CD14-positive monocyte (primary cell): ENCODE data around the gene RELT. TPM values are rescaled to one million over a fixed set of nuclear protein-coding genes. Genes with fewer than 3 reads are reported as not detected.

Experiments
- DNase-seq, 3 donors: peaks; one replicate each; pipeline ENCODE4 v3.0.0-alpha.2; 2011 to 2022
- H2AFZ ChIP-seq: 2 replicates; pipeline ENCODE4 v1.6.0; 2012; ENCODE audit warnings: mild to moderate bottlenecking, low read depth, low read length, inconsistent platforms; ENCODE audit not compliant: insufficient read depth, poor library complexity, severe bottlenecking
- H3K27ac ChIP-seq, 2 donors: 1 replicate in 1 of 2; 2 replicates in 1 of 2; pipeline ENCODE4 v1.5.1; 2012 to 2013; ENCODE audit warnings: low read length in 2 of 2, control low read depth in 1 of 2, inconsistent platforms in 1 of 2, low read depth in 1 of 2, mild to moderate bottlenecking in 1 of 2
- H3K27me3 ChIP-seq, 2 donors: one replicate each; pipeline versions ENCODE4 v1.6.0 to v1.6.1; 2011 to 2013; ENCODE audit warnings: low read length in 2 of 2; ENCODE audit not compliant: control insufficient read depth in 2 of 2, insufficient read depth in 2 of 2
- H3K36me3 ChIP-seq, 2 donors: replicated peaks in 1 of 2; 1 replicate in 1 of 2; 2 replicates in 1 of 2; pipeline versions ENCODE4 v1.5.1 to v1.6.1; 2012 to 2013; ENCODE audit warnings: low read length in 2 of 2, control low read depth in 1 of 2, inconsistent platforms in 1 of 2, mild to moderate bottlenecking in 1 of 2; ENCODE audit not compliant: insufficient read depth in 2 of 2, control insufficient read depth in 1 of 2
- H3K4me1 ChIP-seq, 2 donors: 1 replicate in 1 of 2; 2 replicates in 1 of 2; pipeline versions ENCODE4 v1.5.1 to v1.6.1; 2012 to 2013; ENCODE audit warnings: low read length in 2 of 2, control low read depth in 1 of 2, inconsistent platforms in 1 of 2, mild to moderate bottlenecking in 1 of 2, moderate library complexity in 1 of 2; ENCODE audit not compliant: insufficient read depth in 2 of 2, control insufficient read depth in 1 of 2
- H3K4me2 ChIP-seq: replicated peaks from 2 replicates; pipeline ENCODE3; 2012; ENCODE audit warnings: low read length, moderate library complexity, mild to moderate bottlenecking; ENCODE audit not compliant: poor library complexity, severe bottlenecking; ENCODE audit errors: extremely low read depth
- H3K4me3 ChIP-seq, 3 experiments: fragments of 200-600 bp in 1 of 3; sonication (generic) in 1 of 3; replicated peaks in 1 of 3; 1 replicate in 2 of 3; 2 replicates in 1 of 3; pipeline ENCODE4 v1.5.1; 2011 to 2013; ENCODE audit warnings: low read length in 3 of 3, mild to moderate bottlenecking in 3 of 3, control low read depth in 2 of 3, low read depth in 2 of 3, inconsistent platforms in 1 of 3, moderate library complexity in 1 of 3
- H3K79me2 ChIP-seq: 2 replicates; pipeline ENCODE4 v1.6.0; 2012; ENCODE audit warnings: mild to moderate bottlenecking, control low read depth, inconsistent platforms, low read length, moderate library complexity; ENCODE audit not compliant: insufficient read depth
- H3K9ac ChIP-seq: 2 replicates; pipeline ENCODE4 v1.6.0; 2017; ENCODE audit warnings: low read length, mild to moderate bottlenecking; ENCODE audit not compliant: insufficient read depth, poor library complexity, severe bottlenecking
- H3K9me3 ChIP-seq, 2 donors: replicated peaks in 1 of 2; 1 replicate in 1 of 2; 2 replicates in 1 of 2; pipeline versions ENCODE4 v1.5.1 to v1.6.1; 2012 to 2013; ENCODE audit warnings: low read length in 2 of 2, control low read depth in 1 of 2; ENCODE audit not compliant: control insufficient read depth in 1 of 2, insufficient read depth in 1 of 2
- H4K20me1 ChIP-seq: 2 replicates; pipeline ENCODE4 v1.6.0; 2012; ENCODE audit warnings: mild to moderate bottlenecking, low read length, control low read depth, moderate library complexity; ENCODE audit not compliant: insufficient read depth
- H3K27ac Mint-ChIP-seq, 7 donors: one replicate each; pipeline ENCODE4 v1.8.0; 2020; ENCODE audit warnings: mild to moderate bottlenecking in 7 of 7, mixed read lengths in 7 of 7, moderate library complexity in 6 of 7, inconsistent platforms in 2 of 7
- H3K27me3 Mint-ChIP-seq, 3 donors: one replicate each; pipeline ENCODE4 v1.8.0; 2021 to 2022; ENCODE audit warnings: low read depth in 3 of 3, mild to moderate bottlenecking in 3 of 3, mixed read lengths in 3 of 3, moderate library complexity in 3 of 3, inconsistent platforms in 1 of 3
- H3K36me3 Mint-ChIP-seq, 2 donors: one replicate each; pipeline ENCODE4 v1.8.0; 2020; ENCODE audit warnings: mixed read lengths in 2 of 2, inconsistent platforms in 1 of 2, mild to moderate bottlenecking in 1 of 2
- H3K4me1 Mint-ChIP-seq: one replicate; pipeline ENCODE4 v1.8.0; 2020; ENCODE audit warnings: mild to moderate bottlenecking, mixed read lengths
- H3K4me3 Mint-ChIP-seq, 2 donors: one replicate each; pipeline ENCODE4 v1.8.0; 2020; ENCODE audit warnings: mild to moderate bottlenecking in 2 of 2, mixed read lengths in 2 of 2, moderate library complexity in 1 of 2
- H3K9me3 Mint-ChIP-seq, 7 donors: one replicate each; pipeline ENCODE4 v1.8.0; 2020 to 2022; ENCODE audit warnings: mixed read lengths in 7 of 7, mild to moderate bottlenecking in 6 of 7, moderate library complexity in 6 of 7, inconsistent platforms in 2 of 7
- CTCF ChIP-seq: fragments of 200-600 bp; IDR thresholded peaks from one replicate; pipeline ENCODE4 v1.8.0; 2022; ENCODE audit warnings: antibody characterized with exemption, mild to moderate bottlenecking
- WGBS: methylation state at CpG from one replicate; pipeline ENCODE4 v1.1.5; 2013; ENCODE audit warnings: missing lambda C conversion rate; ENCODE audit not compliant: insufficient coverage; 5-methylcytosine and 5-hydroxymethylcytosine counted together
- intact Hi-C, 2 donors: fragments of 100-400 bp; cut with micrococcal nuclease; formaldehyde crosslinking; loops; one replicate each; pipeline versions ENCODE4 v1.15.0 to v1.15.1; 2023
- polyA plus RNA-seq, 3 donors: library from polyadenylated mRNA; depleted of rRNA in 1 of 3; unstranded in 2 of 3; stranded (reverse) in 1 of 3; fragments of 300-500 nt in 2 of 3; fragments of >200 nt in 1 of 3; fragmentation: Illumina TruSeq in 2 of 3; gene quantifications; 1 replicate in 2 of 3; 2 replicates in 1 of 3; pipeline ENCODE4 v1.2.3, GENCODE V29; 2012 to 2021

The RELT gene
- polyA plus RNA-seq, 3 donors: 16.4 to 265 (median 27.3) TPM

- Mint-ChIP-seq H3K4me1 (peaks cover 7% of the 10 kb centered on the region), H3K36me3 (no peaks in the 10 kb centered on the region), H3K9me3 (peaks cover 0 to 4% (median 3%) of the 10 kb centered on the region in 7 donors), H3K27ac (no peak overlapping the region), H3K4me3 (no peak overlapping the region), H3K27me3 (peaks cover 3 to 15% (median 9%) of the 10 kb centered on the region in 3 donors)
- Histone ChIP-seq H4K20me1 (no peaks in the 10 kb centered on the region), H3K79me2 (no peaks in the 10 kb centered on the region), H3K27ac (no peak overlapping the region), H3K4me2 (no peak overlapping the region), H3K4me3 (no peak overlapping the region), H3K9ac (no peak overlapping the region), H3K4me1 (peaks cover 2 to 6% of the 10 kb centered on the region in 2 donors), H3K27me3 (no peaks in the 10 kb centered on the region), H3K9me3 (no peaks in the 10 kb centered on the region), H2AFZ (no peak overlapping the region), H3K36me3 (no peaks in the 10 kb centered on the region)
- no peak for TF ChIP-seq CTCF
- intact Hi-C loops: loop anchor here (5.0 kb wide), 2 partner anchors 36 to 41 kb away; no protein-coding TSS in a partner anchor
- WGBS: 100% methylated on average over 3 of the region's 4 CpGs
- DNase-seq: no peak
Measured at GRCh38 chr11:73338279-73338678, 37.9 kb upstream of the RELT start.

DNA sequence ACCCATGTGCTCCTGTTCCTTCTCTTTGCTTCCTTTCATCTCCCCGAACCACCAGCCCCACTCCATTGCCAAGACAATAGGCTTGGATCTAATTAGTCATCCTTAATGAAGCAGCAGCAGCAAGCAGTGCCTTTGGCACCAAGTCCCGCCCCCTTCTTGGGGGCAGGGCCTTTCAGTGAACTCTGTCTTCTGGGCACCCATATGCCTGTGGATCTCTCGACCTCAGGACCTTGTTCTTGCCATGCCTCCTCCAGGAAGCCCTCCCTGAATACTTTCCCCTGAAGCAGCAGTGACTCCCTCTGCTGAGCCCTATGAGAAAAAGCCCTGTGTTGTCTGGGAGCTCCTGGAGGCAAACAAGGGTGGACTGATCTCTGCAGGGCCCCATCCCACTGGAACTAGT, 36.0 kb upstream of the RELT start:
- H3K79me2 ChIP-seq: no peaks in the 10 kb centered on the region
- H3K4me1 ChIP-seq: no peaks in the 10 kb centered on the region
- Mint-ChIP-seq H3K27me3 (peaks cover 3 to 18% (median 13%) of the 10 kb centered on the region in 3 donors), H3K9me3 (peaks cover 0 to 4% (median 3%) of the 10 kb centered on the region in 7 donors), H3K4me1 (no peaks in the 10 kb centered on the region), H3K27ac (no peak overlapping the region), H3K4me3 (no peak overlapping the region), H3K36me3 (no peaks in the 10 kb centered on the region)
- H3K27ac ChIP-seq: no peak overlapping the region
- H3K9me3 ChIP-seq: no peaks in the 10 kb centered on the region
- no peaks in the 10 kb centered on the region for H4K20me1 ChIP-seq
- H3K27me3 ChIP-seq: no peaks in the 10 kb centered on the region
- H3K9ac ChIP-seq: no peak overlapping the region
- TF ChIP-seq CTCF: no peak
- H3K4me3 ChIP-seq: no peak overlapping the region
- DNase-seq: no peak
- no peaks in the 10 kb centered on the region for H3K36me3 ChIP-seq
- no peak overlapping the region for H3K4me2 ChIP-seq
- whole genome bisulfite sequencing: 83% methylated on average over 2 of the region's 3 CpGs
- intact Hi-C loops: no loop called here
- no peak overlapping the region for H2AFZ ChIP-seq
